HepG2 (cell line): Measurements from ENCODE around the gene DDC. TPM values are rescaled to one million over a fixed set of nuclear protein-coding genes. Genes with fewer than 3 reads are reported as not detected.

Source experiments
- ATF5 ChIP-seq: sonication (generic); formaldehyde crosslinking; IDR thresholded peaks from 2 replicates; pipeline ENCODE4 v1.4.0; 2020; ENCODE audit warnings: mild to moderate bottlenecking, low read depth, missing genetic modification reagents
- GPBP1L1 ChIP-seq: sonication (generic); formaldehyde crosslinking; IDR thresholded peaks from 2 replicates; pipeline ENCODE4 v1.5.0; 2020; ENCODE audit warnings: mild to moderate bottlenecking, missing genetic modification reagents
- KAT8 ChIP-seq: IDR thresholded peaks from 2 replicates; pipeline ENCODE4 v1.6.1; 2016; ENCODE audit warnings: missing genetic modification reagents, missing compliant biosample characterization
- NFE2 ChIP-seq: sonication (generic); formaldehyde crosslinking; IDR thresholded peaks from 2 replicates; pipeline ENCODE4 v1.4.0; 2020; ENCODE audit warnings: missing genetic modification reagents
- SPEN ChIP-seq: sonication (generic); formaldehyde crosslinking; IDR thresholded peaks from 2 replicates; pipeline ENCODE4 v1.5.1; 2020; ENCODE audit warnings: low read depth, mild to moderate bottlenecking, missing genetic modification reagents
- TRIM24 ChIP-seq: sonication (generic); formaldehyde crosslinking; IDR thresholded peaks from 2 replicates; pipeline ENCODE4 v1.8.0; 2022; ENCODE audit warnings: mild to moderate bottlenecking, missing genetic modification reagents
- U2AF1 ChIP-seq: fragments of 200-400 bp; formaldehyde crosslinking; optimal IDR thresholded peaks from 2 replicates; pipeline ENCODE3; 2017; ENCODE audit warnings: mild to moderate bottlenecking, low read depth, low read length
- ZBTB33 ChIP-seq: sonication (generic); formaldehyde crosslinking; IDR thresholded peaks from 2 replicates; pipeline ENCODE4 v1.4.0; 2020; ENCODE audit warnings: missing genetic modification reagents
- ZHX2 ChIP-seq, 2 experiments: sonication (generic) in 1 of 2; formaldehyde crosslinking in 1 of 2; IDR thresholded peaks; 2 replicates each; pipeline versions ENCODE4 v1.6.1 to v1.9.0; 2014 to 2022; ENCODE audit warnings: antibody characterized with exemption in 1 of 2, borderline replicate concordance in 1 of 2, inconsistent platforms in 1 of 2, low read depth in 1 of 2, missing genetic modification reagents in 1 of 2
- ZNF232 ChIP-seq: sonication (generic); formaldehyde crosslinking; IDR thresholded peaks from 2 replicates; pipeline ENCODE4 v1.4.0; 2020; ENCODE audit warnings: missing genetic modification reagents, borderline replicate concordance
- ZNF350 ChIP-seq: sonication (generic); formaldehyde crosslinking; IDR thresholded peaks from 2 replicates; pipeline ENCODE4 v1.4.0; 2020; ENCODE audit warnings: mild to moderate bottlenecking, low read depth, missing genetic modification reagents, borderline replicate concordance
- ZNF580 ChIP-seq: IDR thresholded peaks from 2 replicates; pipeline ENCODE4 v1.6.1; 2016; ENCODE audit warnings: low read depth, borderline replicate concordance
- polyA plus RNA-seq, 8 experiments: library from polyadenylated mRNA; depleted of rRNA in 3 of 8; stranded (reverse) in 7 of 8; unstranded in 1 of 8; fragments of >200 nt; fragmentation: Illumina TruSeq in 4 of 8; extraction: Trizol in 4 of 8; gene quantifications; 2 replicates each; pipeline versions ENCODE4 v1.2.1 to v1.2.3, GENCODE V29; 2011 to 2016; ENCODE audit warnings: low read depth in 4 of 8, missing spikeins in 1 of 8, mixed read lengths in 1 of 8; ENCODE audit not compliant: insufficient read depth in 1 of 8
- total RNA-seq, 5 experiments: library from RNA; depleted of rRNA; stranded (reverse); fragments of >200 nt; fragmentation: Illumina TruSeq; extraction: Trizol; gene quantifications; 2 replicates each; pipeline ENCODE4 v1.2.3, GENCODE V29; 2016; ENCODE audit warnings: low read depth in 1 of 5

DDC gene
- total and polyA plus RNA-seq, 2 of the 13 experiments (the other 11 are each of a cell fraction or from before 2014, with no cell fraction given): 11.7 to 93.3 TPM

GRCh38 chr7:50564640-50565558 is at the start of gene DDC (continued):
- no peak for TF ChIP-seq ZHX2 (IDR thresholded peaks at IDR 0.05; ENCODE audit: low read depth)
- TF ChIP-seq ZHX2 (CRISPR knock-in tag; IDR thresholded peaks at IDR 0.05; ENCODE audit: borderline replicate concordance): no peak
- TF ChIP-seq ZBTB33 (CRISPR knock-in tag): no peak
- no peak for TF ChIP-seq NFE2
- TF ChIP-seq ZNF350 (CRISPR knock-in tag): peak; percentile 48; the same call in 1 of the 2 replicates
- peak; percentile 71; the same call in 1 of the 2 replicates for TF ChIP-seq ZNF232 (CRISPR knock-in tag)
- TF ChIP-seq SPEN: no peak; the same call in 1 of the 2 replicates
- no peak for TF ChIP-seq U2AF1
- no peak for TF ChIP-seq ATF5 (CRISPR knock-in tag)
- no peak for TF ChIP-seq TRIM24
- TF ChIP-seq GPBP1L1 (CRISPR knock-in tag): no peak
- TF ChIP-seq ZNF580: peak; percentile 27; the same call in 1 of the 2 replicates
- TF ChIP-seq KAT8 (CRISPR knock-in tag): 0 out of 2 replicates have a peak, but pooled peaks have one; percentile 23
